Activated T-cell treated with anti-CD3 and anti-CD28 coated beads, Interleukin-2, amount 50 U/mL, for 1 hour (primary cell): ENCODE data around the gene CAMTA1.
"Not testable (repeated sequence)": the region's sequence is repeated elsewhere in the genome, so short reads cannot be mapped to it uniquely, and the experiment has no call there.

Experiments
- DNase-seq: peaks from one replicate; pipeline ENCODE4 v3.0.0-alpha.2; 2020

Gene CAMTA1

GRCh38 chr1:7121622-7121988, 336.4 kb downstream of the CAMTA1 start:
- DNase-seq: no peak

- no peak for DNase-seq
Observed at GRCh38 chr1:7127322-7128075, 342.2 kb downstream of the CAMTA1 start.

GRCh38 chr1:7128293-7128692, 343.0 kb downstream of the CAMTA1 start:
- DNase-seq: no peak

GRCh38 chr1:7130127-7130526, 344.9 kb downstream of the CAMTA1 start:
- no peak for DNase-seq

- DNase-seq: no peak
Observed at GRCh38 chr1:7135493-7135892, 350.2 kb downstream of the CAMTA1 start.

- DNase-seq: no peak
Observed at GRCh38 chr1:7136166-7136953, 351.1 kb downstream of the CAMTA1 start.

GRCh38 chr1:7140251-7140650, 355.0 kb downstream of the CAMTA1 start:
- no peak for DNase-seq

- DNase-seq: no peak
Observed at GRCh38 chr1:7145947-7146346, 360.7 kb downstream of the CAMTA1 start.

- no peak for DNase-seq
Observed at GRCh38 chr1:7146710-7147109, 361.5 kb downstream of the CAMTA1 start.

GRCh38 chr1:7147581-7148282, 362.5 kb downstream of the CAMTA1 start:
- not testable (repeated sequence) for DNase-seq

GRCh38 chr1:7149080-7149838, 364.0 kb downstream of the CAMTA1 start:
- no peak for DNase-seq

- DNase-seq: no peak
Observed at GRCh38 chr1:7150724-7151280, 365.5 kb downstream of the CAMTA1 start.

GRCh38 chr1:7151978-7152377, 366.7 kb downstream of the CAMTA1 start:
- DNase-seq: no peak

- DNase-seq: no peak
Observed at GRCh38 chr1:7152655-7153054, 367.4 kb downstream of the CAMTA1 start.

- no peak for DNase-seq
Observed at GRCh38 chr1:7153464-7153863, 368.2 kb downstream of the CAMTA1 start.

- no peak for DNase-seq
Observed at GRCh38 chr1:7159116-7159781, 374.0 kb downstream of the CAMTA1 start.

- DNase-seq: not testable (repeated sequence)
Observed at GRCh38 chr1:7168554-7168953, 383.3 kb downstream of the CAMTA1 start.

GRCh38 chr1:7171168-7171567, 385.9 kb downstream of the CAMTA1 start:
- DNase-seq: no peak

GRCh38 chr1:7171574-7171973, 386.3 kb downstream of the CAMTA1 start:
- DNase-seq: no peak

- no peak for DNase-seq
Observed at GRCh38 chr1:7172804-7173203, 387.6 kb downstream of the CAMTA1 start.

GRCh38 chr1:7174561-7174960, 389.3 kb downstream of the CAMTA1 start:
- no peak for DNase-seq
